GM19452 (cell line): ENCODE data around the gene MACROD2.
"Not testable (repeated sequence)": the region's sequence is repeated elsewhere in the genome, so short reads cannot be mapped to it uniquely, and the experiment has no call there.

Experiments used
- ATAC-seq: cut with Tn5 transposase; IDR thresholded peaks from one replicate; pipeline ENCODE4 v1.9.1; 2021; ENCODE audit not compliant: unreplicated experiment

Gene MACROD2

DNA sequence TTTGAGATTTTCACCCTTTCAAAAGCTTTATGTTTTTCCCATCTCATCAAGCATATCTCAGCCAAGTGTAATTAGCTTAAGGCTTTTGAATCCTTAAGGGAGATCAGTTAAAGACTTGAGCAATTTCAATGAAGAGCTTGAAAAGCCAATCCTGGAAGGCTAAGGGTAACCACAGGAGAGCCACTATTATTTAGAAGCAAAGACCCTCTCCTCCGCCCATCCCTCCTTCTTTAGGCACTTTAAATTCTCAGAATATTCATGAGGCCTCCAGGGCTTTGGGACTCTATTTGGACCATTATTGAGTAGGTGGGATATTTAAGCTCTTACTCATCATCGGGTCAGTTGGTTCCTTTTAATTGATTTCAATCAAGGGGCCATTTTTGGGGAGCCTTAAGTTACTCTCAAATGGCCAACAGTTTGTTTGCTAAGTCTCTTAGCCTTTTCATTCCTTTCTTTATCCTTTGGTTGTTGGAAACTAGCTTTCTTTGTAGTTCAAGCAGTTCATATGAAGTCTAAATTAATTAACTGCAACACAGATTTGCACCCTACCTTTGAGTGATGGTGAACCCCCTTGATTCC lies 2010.7 kb downstream of the MACROD2 start:
- no peak for ATAC-seq

DNA sequence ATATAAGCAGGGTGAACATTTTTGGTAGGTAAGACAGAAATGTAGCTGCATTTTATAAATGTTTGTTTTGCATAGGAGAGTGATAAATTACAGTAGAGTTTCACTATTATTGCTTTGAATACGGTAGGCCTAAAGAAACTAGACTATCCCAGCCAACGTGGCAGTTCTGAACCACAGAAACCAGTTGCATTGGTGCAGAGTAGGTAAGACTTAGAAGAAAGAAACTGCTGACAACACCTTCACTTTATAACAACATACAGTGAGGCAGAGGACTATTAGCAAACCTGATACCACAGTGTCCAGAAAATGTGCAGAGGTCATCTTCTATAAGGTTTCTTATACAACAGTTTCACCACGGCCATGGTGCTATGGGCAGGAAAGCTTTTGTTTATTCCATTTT lies 2011.8 kb downstream of the MACROD2 start:
- ATAC-seq: peak; percentile 99

DNA sequence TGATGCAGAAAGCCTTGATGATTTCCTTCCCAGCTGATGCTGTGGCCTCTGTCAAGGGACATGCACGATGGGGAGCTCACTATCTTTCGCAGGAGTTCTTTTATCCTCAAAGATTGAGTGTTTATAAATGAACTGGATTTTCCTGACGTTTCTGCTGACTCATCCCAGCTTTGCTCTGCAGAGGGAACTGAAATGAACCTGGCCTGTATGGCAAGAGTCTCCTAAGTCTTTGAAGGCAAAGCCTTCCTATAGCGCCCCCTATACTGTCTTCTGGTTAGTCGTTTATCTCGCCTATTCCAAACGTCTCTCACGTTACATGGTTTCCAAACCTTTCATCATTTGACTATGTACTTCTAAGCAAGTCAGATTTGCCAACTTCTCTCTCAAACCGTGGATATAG lies 2012.6 kb downstream of the MACROD2 start:
- no peak for ATAC-seq

DNA sequence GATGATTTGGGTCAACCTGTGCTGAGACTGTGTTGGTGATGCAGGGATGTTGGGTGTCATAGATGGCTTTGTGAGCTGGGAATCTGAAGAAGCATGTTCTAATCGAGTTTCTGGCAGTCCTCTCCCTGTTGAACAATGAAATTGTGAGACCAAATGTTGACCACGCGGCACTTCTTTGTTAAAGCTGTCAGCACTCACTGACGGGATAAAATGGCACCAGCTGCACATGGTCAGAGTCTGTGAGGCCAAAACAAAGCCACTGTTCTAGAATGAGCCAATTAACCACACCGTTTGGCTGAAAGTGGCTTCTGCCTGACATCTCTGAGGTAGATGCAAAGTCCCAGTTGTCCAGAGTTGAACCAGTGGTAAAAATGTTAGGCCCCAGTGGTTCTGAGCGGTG lies 2015.7 kb downstream of the MACROD2 start:
- ATAC-seq: no peak

DNA sequence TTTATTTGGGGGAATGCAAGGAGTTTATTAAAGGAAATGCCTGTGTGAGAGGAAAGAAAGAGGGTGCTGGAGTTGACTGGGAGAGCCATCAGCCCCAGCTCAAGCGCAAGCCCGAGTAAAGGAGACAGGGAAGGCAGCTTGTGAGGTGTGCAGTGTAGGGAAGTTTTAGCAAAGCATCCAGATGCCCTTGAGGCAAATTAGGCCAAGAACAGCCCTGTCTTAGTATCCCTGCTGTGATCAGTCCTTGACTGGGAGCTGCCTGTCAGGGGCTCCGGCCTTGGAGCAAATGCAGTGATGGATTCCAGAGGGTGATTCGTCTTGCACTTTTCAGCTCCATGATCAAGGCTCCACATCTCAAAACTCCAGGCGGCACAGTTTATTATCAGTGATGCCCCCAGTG lies 2016.2 kb downstream of the MACROD2 start:
- ATAC-seq: no peak

DNA sequence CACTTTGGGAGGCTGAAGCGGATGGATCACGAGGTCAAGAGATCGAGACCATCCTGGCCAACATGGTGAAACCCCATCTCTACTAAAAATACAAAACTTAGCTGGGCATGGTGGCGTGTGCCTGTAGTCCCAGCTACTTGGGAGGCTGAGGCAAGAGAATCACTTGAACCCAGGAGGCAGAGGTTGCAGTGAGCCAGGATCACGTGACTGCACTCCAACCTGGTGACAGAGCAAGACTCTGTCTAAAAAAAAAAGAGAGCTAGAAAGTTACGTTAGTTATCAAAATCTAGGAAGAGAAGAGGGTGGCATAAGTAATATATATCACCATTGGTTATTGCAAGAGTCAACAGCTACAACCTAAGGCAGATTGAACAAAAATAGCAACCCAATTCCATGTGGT lies 2017.6 kb downstream of the MACROD2 start:
- ATAC-seq: not testable (repeated sequence)

DNA sequence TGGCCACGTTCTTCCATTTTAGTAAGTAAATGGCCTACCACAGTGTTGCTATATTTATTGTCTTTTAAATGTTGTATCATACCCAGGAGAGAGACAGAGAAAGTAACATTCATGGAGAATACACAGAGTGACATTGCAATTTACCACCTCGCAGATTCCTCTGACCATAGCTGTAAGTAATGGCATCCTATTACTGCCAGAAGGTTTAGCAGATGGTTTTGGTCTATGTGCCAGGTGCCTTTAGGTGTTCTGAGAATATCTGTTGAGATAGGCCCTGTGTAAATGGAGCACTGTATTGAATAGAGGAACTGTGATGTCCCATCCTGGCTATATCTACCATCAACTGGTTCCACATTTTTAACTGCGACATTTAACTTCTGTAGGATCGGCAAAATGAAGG lies 2018.3 kb downstream of the MACROD2 start:
- ATAC-seq: no peak

DNA sequence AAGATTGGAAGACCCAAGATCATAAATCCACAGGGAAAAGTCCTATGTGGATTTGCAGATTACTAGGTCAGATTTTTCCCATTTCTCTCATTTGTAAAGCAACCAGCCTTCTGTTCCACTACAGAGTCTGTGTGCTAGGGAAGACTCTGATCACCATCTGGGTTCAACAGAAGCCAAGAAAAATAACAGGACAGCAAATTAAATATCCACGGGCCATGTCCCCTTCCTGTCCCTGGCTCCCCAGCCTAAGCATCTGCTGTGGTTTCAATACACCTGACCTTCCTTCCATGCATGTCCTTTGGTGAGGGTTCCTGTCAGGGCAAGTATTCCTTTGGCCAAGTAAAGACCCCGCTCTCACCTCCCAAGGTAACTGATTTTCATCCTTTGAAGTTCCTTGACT lies 2019.1 kb downstream of the MACROD2 start:
- no peak for ATAC-seq

DNA sequence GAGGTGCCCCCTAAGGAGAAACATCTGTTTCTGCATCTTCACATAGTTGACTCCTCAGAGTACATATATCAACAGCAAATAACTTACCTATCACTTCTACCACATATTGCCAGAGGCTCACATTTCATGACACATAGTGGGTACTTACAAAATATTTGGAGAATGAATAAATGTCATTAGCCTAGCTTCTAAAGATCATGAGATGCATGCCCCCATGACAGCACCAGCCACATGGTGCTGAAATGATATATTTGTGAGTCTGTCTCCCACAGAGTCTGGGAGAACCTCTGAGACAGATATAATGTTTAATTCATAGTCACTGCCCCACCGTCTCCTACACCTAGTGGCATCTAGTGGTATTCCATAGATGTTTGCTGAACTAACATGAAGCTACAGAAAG lies 2022.3 kb downstream of the MACROD2 start:
- ATAC-seq: no peak

DNA sequence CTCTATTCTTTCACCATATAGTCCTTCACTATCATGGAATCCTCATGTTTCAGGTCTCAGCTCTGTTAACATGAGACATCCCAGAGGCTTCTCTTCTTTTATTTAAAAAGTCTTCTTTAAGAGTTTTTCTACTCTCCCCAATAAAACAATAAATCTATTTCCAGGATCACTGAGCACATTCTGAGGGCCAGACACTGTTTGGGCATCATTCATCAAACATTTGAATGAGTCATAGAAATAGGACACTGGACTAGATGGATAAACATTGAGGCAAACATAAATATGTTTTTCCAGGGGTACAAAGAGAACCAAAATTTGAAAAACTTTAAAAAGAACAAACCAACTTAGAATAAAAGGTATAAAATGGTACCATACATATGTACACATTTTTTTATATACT lies 2023.6 kb downstream of the MACROD2 start:
- no peak for ATAC-seq

DNA sequence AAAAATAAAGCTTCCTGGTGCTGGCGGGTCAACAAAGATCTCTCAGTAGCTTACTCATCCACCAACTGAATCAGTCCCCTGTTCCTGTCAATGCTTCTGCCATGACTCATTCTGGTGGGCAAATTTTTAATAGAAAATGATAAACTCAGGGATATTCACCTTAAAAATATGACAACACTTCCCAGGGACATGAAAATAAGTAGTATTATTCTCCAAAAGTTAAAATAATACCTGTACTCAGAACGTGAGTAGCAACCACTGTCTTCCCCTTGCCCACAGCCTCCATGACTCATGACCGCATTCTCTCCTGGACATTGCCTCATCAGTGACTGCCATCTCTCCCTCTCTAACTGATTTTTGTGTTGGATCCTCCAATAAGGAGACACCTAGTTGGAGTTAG lies 2025.7 kb downstream of the MACROD2 start:
- no peak for ATAC-seq

DNA sequence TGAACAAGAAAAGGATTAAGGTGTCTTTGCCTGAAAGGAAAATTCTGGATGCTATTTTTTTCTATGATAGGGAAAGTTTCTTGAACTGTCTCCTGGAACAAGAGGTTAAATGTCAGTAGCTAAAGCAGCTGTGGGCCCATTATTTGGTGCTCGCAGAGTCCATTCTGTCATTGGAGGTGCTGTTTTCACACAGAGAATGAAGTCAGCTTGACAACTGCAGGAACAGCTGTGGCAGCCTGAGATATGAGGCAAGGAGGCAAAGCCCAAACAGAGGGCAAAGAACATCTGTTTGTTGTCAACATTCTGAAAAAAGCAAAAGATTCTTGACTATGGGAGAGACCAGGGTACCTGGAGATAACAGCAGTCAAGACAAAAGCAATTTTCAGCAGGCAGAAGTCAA lies 2029.8 kb downstream of the MACROD2 start:
- ATAC-seq: no peak

DNA sequence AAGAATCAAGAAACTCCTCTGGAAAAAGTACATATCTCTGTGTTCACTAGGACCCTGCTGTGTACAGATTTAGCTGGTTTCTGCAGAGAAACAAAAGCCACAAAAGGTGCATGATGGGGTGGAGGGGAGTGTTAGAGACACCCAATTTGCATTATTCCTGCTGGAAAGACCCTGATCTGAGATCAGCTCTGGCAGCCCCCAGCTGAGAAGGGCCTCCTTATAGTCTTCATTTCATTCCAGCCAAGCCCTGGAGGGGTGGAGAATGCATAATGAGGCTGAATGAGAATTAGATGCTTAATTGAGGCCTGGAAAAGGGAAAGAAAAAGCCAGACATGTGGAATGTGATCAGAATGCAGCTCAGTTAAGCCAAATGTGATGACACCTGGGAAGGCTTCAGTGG lies 2032.4 kb downstream of the MACROD2 start:
- no peak for ATAC-seq

DNA sequence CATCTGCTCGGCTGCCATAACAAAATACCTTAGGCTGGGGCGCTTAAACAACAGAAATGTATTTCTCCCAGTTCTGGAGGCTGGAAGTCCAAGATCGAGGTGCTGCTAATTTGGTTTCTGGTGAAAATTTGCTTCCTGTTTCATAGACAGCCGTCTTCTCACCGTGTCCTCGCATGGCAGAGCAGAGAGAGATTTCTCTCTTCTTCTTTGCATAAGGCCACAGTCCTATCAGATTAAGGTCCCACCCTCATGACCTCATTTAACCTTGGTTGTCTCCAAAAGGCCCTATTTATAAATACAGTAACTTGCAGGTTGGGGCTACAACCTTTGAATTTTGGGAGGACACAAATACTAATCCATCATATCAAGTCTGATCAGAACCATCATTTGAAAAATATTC lies 2033.6 kb downstream of the MACROD2 start:
- no peak for ATAC-seq

DNA sequence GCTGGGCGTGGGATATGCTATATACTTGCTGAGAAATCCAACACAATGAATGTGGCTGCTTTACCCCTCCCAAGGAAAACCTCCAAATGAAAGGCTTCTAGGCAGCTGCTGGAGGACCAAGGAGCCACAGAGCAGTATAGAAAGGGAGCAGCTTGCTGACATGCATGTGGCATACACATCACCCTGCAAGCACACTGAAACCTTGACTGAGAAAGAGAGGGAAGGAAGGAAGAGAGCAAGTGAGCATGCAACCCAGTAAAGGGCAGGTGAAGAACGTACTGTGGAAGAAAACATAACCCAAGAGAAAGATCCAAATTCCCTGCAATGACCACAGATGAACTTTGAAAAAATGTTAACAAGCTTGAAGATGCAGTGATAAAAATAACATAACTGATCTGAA lies 2034.9 kb downstream of the MACROD2 start:
- ATAC-seq: no peak

DNA sequence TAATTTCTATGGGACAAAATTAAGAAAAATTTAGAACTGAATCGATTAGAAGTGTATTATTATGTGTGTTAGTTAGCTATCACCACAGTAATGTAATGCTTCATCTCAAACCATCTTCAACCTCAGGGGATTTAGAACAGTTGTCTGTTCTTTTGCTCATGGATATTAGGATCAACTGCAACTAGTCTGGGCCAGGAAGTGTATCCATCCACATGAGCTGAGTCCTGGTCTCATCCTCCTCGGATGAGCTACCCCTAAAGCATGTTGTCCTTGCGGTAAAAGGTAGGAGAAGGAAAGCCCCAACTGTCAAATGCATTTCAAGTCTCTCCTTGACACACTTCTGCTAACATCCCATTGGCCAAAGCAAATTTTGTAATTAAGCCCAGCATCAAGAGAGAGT lies 2040.3 kb downstream of the MACROD2 start:
- ATAC-seq: no peak

DNA sequence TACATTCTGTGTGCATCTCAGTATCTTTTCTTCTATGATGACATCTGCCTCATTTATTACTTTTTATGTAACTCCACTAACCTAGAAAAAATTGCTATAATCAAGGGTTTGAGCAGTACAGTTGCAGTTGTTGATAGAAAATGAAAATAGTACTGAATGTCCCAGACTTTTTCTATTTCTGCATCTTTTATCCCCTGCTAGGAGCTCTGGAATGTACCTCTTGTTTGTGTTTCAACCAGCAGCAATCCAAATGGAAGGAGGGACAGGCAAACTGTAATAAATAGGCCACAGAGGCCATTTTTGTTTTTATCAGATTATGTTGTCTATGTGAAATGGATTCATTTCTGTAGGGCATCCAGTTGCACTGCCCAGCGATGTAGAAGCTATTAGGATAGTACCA lies 2041.0 kb downstream of the MACROD2 start:
- ATAC-seq: no peak

DNA sequence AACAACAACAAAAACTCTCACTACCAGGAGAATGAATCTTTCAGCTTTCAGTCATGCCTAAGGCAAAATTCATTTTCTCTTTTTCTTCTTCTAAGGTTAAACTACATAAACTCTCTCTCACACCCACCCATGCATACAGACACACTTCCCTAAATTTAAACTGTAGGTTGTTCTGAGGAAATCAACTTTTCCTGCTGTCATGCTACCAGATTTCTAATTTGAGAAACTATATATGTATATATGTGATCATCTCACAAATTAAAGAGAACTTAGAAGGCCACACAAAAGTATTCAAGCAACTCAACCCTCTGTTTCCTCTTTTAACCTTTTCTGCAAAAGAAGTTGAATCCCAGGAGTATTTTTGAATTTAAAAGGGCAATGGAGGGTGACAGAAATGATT lies 2045.4 kb downstream of the MACROD2 start:
- ATAC-seq: no peak

DNA sequence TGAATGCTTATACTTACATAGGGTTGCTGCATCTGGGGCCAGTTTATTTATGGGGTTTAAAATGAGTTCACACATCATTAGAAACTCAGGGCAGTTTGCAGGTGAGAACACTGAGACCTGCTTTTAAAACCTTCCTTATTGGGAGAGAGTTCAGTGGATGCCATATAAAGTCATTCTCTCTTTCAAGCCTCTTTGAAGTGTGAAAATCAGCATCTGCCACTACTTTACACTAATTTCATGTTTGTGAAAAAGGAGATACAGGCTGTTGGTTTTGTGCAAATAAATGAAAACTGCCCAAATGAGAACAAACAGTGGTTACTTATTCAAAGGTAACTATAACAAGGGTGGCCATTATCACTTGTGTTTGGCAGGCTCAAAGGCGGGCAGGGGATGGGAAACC lies 2047.4 kb downstream of the MACROD2 start:
- no peak for ATAC-seq

DNA sequence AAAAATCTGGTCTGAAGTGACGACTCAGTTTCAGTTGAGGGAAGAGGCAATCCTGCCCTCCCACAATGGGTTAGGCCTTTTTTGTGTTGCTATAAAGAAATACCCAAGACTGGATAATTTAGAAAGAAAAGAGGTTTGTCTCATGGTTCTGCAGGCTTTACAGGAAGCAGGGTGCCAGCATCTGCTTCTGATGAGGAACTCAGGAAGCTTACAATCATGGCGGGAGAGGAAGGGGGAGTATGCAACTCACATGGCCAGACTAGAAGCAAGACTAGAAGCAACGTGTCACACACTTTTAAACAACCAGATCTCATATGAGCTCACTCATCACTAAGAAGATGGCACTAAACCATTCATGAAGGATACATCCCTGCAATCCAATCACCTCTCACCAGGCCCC lies 2048.6 kb downstream of the MACROD2 start:
- ATAC-seq: no peak

DNA sequence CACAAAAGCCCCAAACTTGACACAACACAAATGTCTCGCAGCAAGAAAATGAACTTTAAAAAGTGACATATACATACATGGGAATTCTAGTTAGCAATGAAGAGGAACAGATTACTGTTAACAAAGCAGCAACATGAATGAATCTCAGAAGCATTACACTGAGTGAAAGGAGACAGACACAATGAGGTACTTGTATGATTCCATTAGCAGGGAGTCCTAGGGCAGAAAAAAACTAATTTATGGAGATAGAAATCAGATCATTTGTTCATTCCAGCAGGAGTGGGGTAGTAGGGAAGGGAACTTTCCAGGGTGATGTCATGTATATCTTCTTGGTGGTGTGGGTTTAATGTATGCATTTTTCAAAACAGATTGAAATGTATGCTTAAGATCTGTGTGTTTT lies 2053.6 kb downstream of the MACROD2 start:
- ATAC-seq: no peak

DNA sequence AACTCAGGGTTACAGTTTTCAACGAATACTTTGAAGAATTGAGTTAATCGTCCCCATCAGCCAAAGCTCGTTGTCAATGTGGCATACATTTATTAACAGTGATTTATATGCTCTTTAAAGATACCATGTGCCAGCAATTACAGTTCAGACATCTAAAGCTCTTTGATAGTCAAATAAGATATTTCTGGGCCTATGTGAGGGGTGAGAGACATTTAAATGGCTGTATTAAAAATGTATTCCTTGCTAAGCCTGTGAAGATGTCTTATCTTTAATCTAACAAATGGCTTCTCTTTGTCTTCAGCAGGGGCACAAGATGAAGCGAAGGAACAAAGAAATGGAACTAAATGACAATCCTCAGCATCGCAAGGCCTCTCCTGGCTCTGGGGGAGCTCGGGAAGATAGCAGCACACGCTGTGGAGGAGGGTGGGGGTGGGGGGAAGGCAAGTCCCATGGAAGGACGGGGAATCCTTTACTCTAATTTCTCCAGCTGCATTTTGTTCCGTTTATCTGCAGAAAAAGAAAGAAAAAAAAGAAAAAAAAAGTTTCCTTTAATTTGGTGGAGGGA lies 2054.3 kb downstream of the MACROD2 start:
- no peak for ATAC-seq

DNA sequence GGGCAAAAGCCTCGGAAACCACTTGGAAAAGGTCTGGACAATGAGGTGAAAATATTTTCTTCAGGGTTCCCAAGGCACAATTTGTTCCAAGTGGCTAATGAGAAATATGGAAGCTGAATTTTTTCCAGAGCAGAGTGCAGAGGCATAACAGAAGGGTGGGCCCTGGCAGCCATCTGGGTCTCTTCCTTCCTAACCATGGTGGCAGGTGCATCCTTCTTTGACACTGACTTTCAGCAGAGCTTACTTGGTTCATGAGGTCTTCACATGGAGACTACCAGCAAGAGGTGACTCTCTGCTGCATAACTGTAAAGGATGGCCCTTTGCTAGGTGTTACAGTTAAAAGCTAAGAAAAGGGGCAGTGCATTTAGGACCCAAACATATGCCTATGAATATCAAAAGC lies 2055.1 kb downstream of the MACROD2 start:
- no peak for ATAC-seq
